Liver (tissue), 9 donors: ENCODE data around the gene TRIM65. TPM values are rescaled to one million over a fixed set of nuclear protein-coding genes. Genes with fewer than 3 reads are reported as not detected.

ENCODE experiments used
- DNase-seq: peaks from one replicate; pipeline ENCODE4 v3.0.0-alpha.2; 2017; ENCODE audit warnings: low spot score
- H3K27ac ChIP-seq, 2 donors: one replicate each; pipeline ENCODE4 v1.7.0; 2013; ENCODE audit warnings: inconsistent platforms in 2 of 2, low read length in 2 of 2, control low read depth in 1 of 2, low read depth in 1 of 2, mild to moderate bottlenecking in 1 of 2
- H3K27me3 ChIP-seq, 4 donors: one replicate each; pipeline versions ENCODE4 v1.6.1 to v1.7.0; 2013; ENCODE audit warnings: low read length in 3 of 4, inconsistent platforms in 1 of 4, mild to moderate bottlenecking in 1 of 4, moderate library complexity in 1 of 4; ENCODE audit not compliant: control insufficient read depth in 4 of 4, insufficient read depth in 4 of 4
- H3K36me3 ChIP-seq, 4 donors: one replicate each; pipeline versions ENCODE4 v1.6.1 to v1.7.0; 2013; ENCODE audit warnings: low read length in 3 of 4, mild to moderate bottlenecking in 3 of 4, low read depth in 1 of 4, moderate library complexity in 1 of 4; ENCODE audit not compliant: control insufficient read depth in 4 of 4, insufficient read depth in 3 of 4
- H3K4me1 ChIP-seq, 4 donors: one replicate each; pipeline versions ENCODE4 v1.6.1 to v1.7.0; 2013; ENCODE audit warnings: low read length in 3 of 4, mild to moderate bottlenecking in 3 of 4, moderate library complexity in 1 of 4; ENCODE audit not compliant: control insufficient read depth in 4 of 4, insufficient read depth in 4 of 4
- H3K4me3 ChIP-seq, 3 donors: one replicate each; pipeline versions ENCODE4 v1.6.1 to v1.7.0; 2013; ENCODE audit warnings: low read length in 3 of 3, control low read depth in 1 of 3, low read depth in 1 of 3, mild to moderate bottlenecking in 1 of 3
- H3K9ac ChIP-seq, 2 donors: one replicate each; pipeline ENCODE4 v1.7.0; 2013; ENCODE audit warnings: low read length in 2 of 2, mild to moderate bottlenecking in 2 of 2, moderate library complexity in 2 of 2, control low read depth in 1 of 2, low read depth in 1 of 2
- H3K9me3 ChIP-seq, 4 donors: one replicate each; pipeline versions ENCODE4 v1.6.1 to v1.7.0; 2013; ENCODE audit warnings: low read length in 3 of 4; ENCODE audit not compliant: control insufficient read depth in 4 of 4
- ATF3 ChIP-seq: IDR thresholded peaks from 2 replicates; pipeline ENCODE4 v1.6.1; 2016; ENCODE audit warnings: antibody characterized with exemption
- EGR1 ChIP-seq, 2 donors: IDR thresholded peaks; 2 replicates each; pipeline ENCODE4 v1.6.1; 2016 to 2018; ENCODE audit warnings: antibody characterized with exemption in 2 of 2, low read depth in 2 of 2
- FOXA1 ChIP-seq: IDR thresholded peaks from 2 replicates; pipeline ENCODE4 v1.6.1; 2016; ENCODE audit warnings: antibody characterized with exemption
- GABPA ChIP-seq, 2 donors: IDR thresholded peaks in 1 of 2; conservative IDR thresholded peaks in 1 of 2; 2 replicates each; pipeline ENCODE4 v1.6.1; 2016; ENCODE audit warnings: antibody characterized with exemption in 2 of 2, mild to moderate bottlenecking in 1 of 2, moderate library complexity in 1 of 2
- HNF4A ChIP-seq, 2 donors: conservative IDR thresholded peaks; 2 replicates each; pipeline ENCODE4 v1.6.1; 2016; ENCODE audit warnings: antibody characterized with exemption in 2 of 2, mild to moderate bottlenecking in 2 of 2
- HNF4G ChIP-seq: IDR thresholded peaks from 2 replicates; pipeline ENCODE4 v1.6.1; 2016; ENCODE audit warnings: antibody characterized with exemption
- JUND ChIP-seq, 2 donors: IDR thresholded peaks; 2 replicates each; pipeline ENCODE4 v1.6.1; 2016; ENCODE audit warnings: antibody characterized with exemption in 2 of 2
- MAX ChIP-seq: IDR thresholded peaks from 2 replicates; pipeline ENCODE4 v1.6.1; 2016; ENCODE audit warnings: antibody characterized with exemption
- NR2F2 ChIP-seq: IDR thresholded peaks from 2 replicates; pipeline ENCODE4 v1.6.1; 2016; ENCODE audit warnings: antibody characterized with exemption
- RAD21 ChIP-seq, 2 donors: IDR thresholded peaks; 2 replicates each; pipeline ENCODE4 v1.6.1; 2016; ENCODE audit warnings: antibody characterized with exemption in 2 of 2, mild to moderate bottlenecking in 2 of 2
- REST ChIP-seq: IDR thresholded peaks from 2 replicates; pipeline ENCODE4 v1.6.1; 2016; ENCODE audit warnings: antibody characterized with exemption, mild to moderate bottlenecking
- RXRA ChIP-seq, 2 donors: IDR thresholded peaks; 2 replicates each; pipeline ENCODE4 v1.6.1; 2017 to 2018; ENCODE audit warnings: antibody characterized with exemption in 2 of 2, mild to moderate bottlenecking in 1 of 2
- SP1 ChIP-seq: IDR thresholded peaks from 2 replicates; pipeline ENCODE4 v1.6.1; 2018; ENCODE audit warnings: antibody characterized with exemption, mild to moderate bottlenecking
- TAF1 ChIP-seq: conservative IDR thresholded peaks from 2 replicates; pipeline ENCODE4 v1.6.1; 2016; ENCODE audit warnings: antibody characterized with exemption, mild to moderate bottlenecking
- YY1 ChIP-seq: IDR thresholded peaks from 2 replicates; pipeline ENCODE4 v1.6.1; 2016; ENCODE audit warnings: antibody characterized with exemption, mild to moderate bottlenecking
- WGBS: extraction: QIAGEN DNeasy Blood & Tissue Kit; methylation state at CpG from one replicate; pipeline ENCODE4 v1.1.7; 2013; 5-methylcytosine and 5-hydroxymethylcytosine counted together
- polyA plus RNA-seq, 2 donors: library from polyadenylated mRNA; stranded (reverse) in 1 of 2; unstranded in 1 of 2; fragments of 200-250 nt in 1 of 2; fragments of >200 nt in 1 of 2; fragmentation: Nextera tagmentation in 1 of 2; extraction: Ambion mirVana in 1 of 2; gene quantifications; one replicate each; pipeline versions ENCODE4 v1.2.1 to v1.2.3, GENCODE V29; 2013 to 2015
- total RNA-seq, 2 donors: library from RNA; depleted of rRNA; stranded (reverse); fragments of >200 nt; gene quantifications; one replicate each; pipeline ENCODE4 v1.2.3, GENCODE V29; 2014
- donor health status: healthy.
- donor health status: healthy.
- donor health status: healthy.
- donor health status: healthy.
- donor health status: healthy.

TRIM65 gene
- total and polyA plus RNA-seq, 4 donors, result 1.5 to 8.6 (median 6.5) TPM

- TF ChIP-seq REST, result no peak
Measured at GRCh38 chr17:75931062-75931461, 34.3 kb upstream of the TRIM65 start (continued).

- no peaks in the 10 kb centered on the region for H3K27me3 ChIP-seq
- no peaks in the 10 kb centered on the region for H3K9me3 ChIP-seq
- H3K9ac ChIP-seq, result no peak overlapping the region
- 80% methylated on average over 6 of the region's 6 CpGs for WGBS
- peaks cover 0 to 10% (median 8%) of the 10 kb centered on the region in 4 donors for H3K4me1 ChIP-seq
- H3K27ac ChIP-seq, result no peak overlapping the region
- H3K36me3 ChIP-seq, result no peaks in the 10 kb centered on the region
- DNase-seq, result no peak
- no peak overlapping the region for H3K4me3 ChIP-seq
- TF ChIP-seq HNF4A (conservative IDR thresholded peaks at IDR 0.05) (peak in 1 of 2 donors; percentile 16), MAX (no peak), RAD21 (IDR thresholded peaks at IDR 0.05) (peak in 1 of 2 donors; percentile 63), ATF3 (no peak), SP1 (no peak), HNF4G (no peak)
Measured at GRCh38 chr17:75927286-75927922, 30.7 kb upstream of the TRIM65 start.

GRCh38 chr17:75926456-75926855 is 29.7 kb upstream of the TRIM65 start:
- no peak for DNase-seq
- Histone ChIP-seq H3K9me3 (no peaks in the 10 kb centered on the region), H3K9ac (no peak overlapping the region), H3K4me3 (no peak overlapping the region), H3K27ac (no peak overlapping the region), H3K4me1 (peaks cover 0 to 17% (median 14%) of the 10 kb centered on the region in 4 donors), H3K36me3 (no peaks in the 10 kb centered on the region), H3K27me3 (no peaks in the 10 kb centered on the region)
- 96% methylated on average over 4 of the region's 4 CpGs for WGBS
- TF ChIP-seq YY1 (no peak), SP1 (no peak), RXRA (IDR thresholded peaks at IDR 0.05) (no peak), ATF3 (no peak), EGR1 (IDR thresholded peaks at IDR 0.05; ENCODE audit: low read depth in 2 of 2) (no peak)

- WGBS, result 97% methylated on average over 15 of the region's 15 CpGs
- H3K27ac ChIP-seq, result no peak overlapping the region
- H3K4me1 ChIP-seq, result peaks cover 0 to 17% (median 14%) of the 10 kb centered on the region in 4 donors
- H3K9me3 ChIP-seq, result no peaks in the 10 kb centered on the region
- H3K4me3 ChIP-seq, result no peak overlapping the region
- no peaks in the 10 kb centered on the region for H3K36me3 ChIP-seq
- DNase-seq, result no peak
- no peaks in the 10 kb centered on the region for H3K27me3 ChIP-seq
- no peak overlapping the region for H3K9ac ChIP-seq
- TF ChIP-seq RAD21 (IDR thresholded peaks at IDR 0.05) (no peak), RXRA (IDR thresholded peaks at IDR 0.05) (no peak), REST (no peak), FOXA1 (no peak), MAX (no peak), TAF1 (no peak), HNF4G (no peak), HNF4A (conservative IDR thresholded peaks at IDR 0.05) (no peak), GABPA (IDR thresholded peaks at IDR 0.05 in 1 of 2, conservative IDR thresholded peaks at IDR 0.05 in 1 of 2) (no peak), NR2F2 (no peak), JUND (IDR thresholded peaks at IDR 0.05) (no peak)
Measured at GRCh38 chr17:75925912-75926311, 29.2 kb upstream of the TRIM65 start.
